ENCODE results near the gene MYOD1. TPM values are rescaled to one million over a fixed set of nuclear protein-coding genes. Genes with fewer than 3 reads are reported as not detected.

Gene MYOD1
- total RNA-seq, 1 experiment from 2014 or later: not detected

GRCh38 chr11:17721242-17721999 lies 2.0 kb downstream of the MYOD1 start:
- H3K4me3 ChIP-seq: no peak overlapping the region
- H3K4me2 ChIP-seq: no peak overlapping the region
- peaks cover 51% of the 10 kb centered on the region for H3K27me3 ChIP-seq (ENCODE audit: insufficient read depth, low read depth)
- DNase-seq: no peak
- H3K36me3 ChIP-seq (ENCODE audit: low read depth): no peaks in the 10 kb centered on the region
- TF ChIP-seq CTCF (conservative IDR thresholded peaks at IDR 0.05) (no peak), EZH2 (IDR thresholded peaks at IDR 0.05; ENCODE audit: low read depth) (no peak)
- no TSS peak for BruUV-seq (replicated peaks)
- intact Hi-C loops (cut with micrococcal nuclease; ENCODE audit: unreplicated experiment): no loop called here
- POLR2A ChIA-PET (ENCODE audit: unreplicated experiment): no interaction called here
- CTCF ChIA-PET: no interaction called here
- no peaks in the 10 kb centered on the region for H3F3A ChIP-seq (ENCODE audit: insufficient read depth, low read depth)
- no peak overlapping the region for H2AFZ ChIP-seq
- H3K9me3 ChIP-seq (ENCODE audit: insufficient read depth, low read depth): no peaks in the 10 kb centered on the region
- H3K9me2 ChIP-seq (ENCODE audit: insufficient read depth): no peaks in the 10 kb centered on the region
- H3K4me1 ChIP-seq (replicated peaks; ENCODE audit: insufficient read depth): no peaks in the 10 kb centered on the region
- H4K20me1 ChIP-seq (ENCODE audit: insufficient read depth): no peaks in the 10 kb centered on the region
- H3K27ac ChIP-seq: no peak overlapping the region
- no peaks in the 10 kb centered on the region for H3K79me2 ChIP-seq (ENCODE audit: low read depth)

GRCh38 chr11:17722000-17722643 lies 2.8 kb downstream of the MYOD1 start:
- Histone ChIP-seq H3K36me3 (ENCODE audit: low read depth) (no peaks in the 10 kb centered on the region), H3K4me2 (no peak overlapping the region), H3K4me1 (replicated peaks; ENCODE audit: insufficient read depth) (no peaks in the 10 kb centered on the region), H4K20me1 (ENCODE audit: insufficient read depth) (no peaks in the 10 kb centered on the region), H3K27ac (no peak overlapping the region), H3K9me2 (ENCODE audit: insufficient read depth) (no peaks in the 10 kb centered on the region), H3K79me2 (ENCODE audit: low read depth) (no peaks in the 10 kb centered on the region), H3F3A (ENCODE audit: insufficient read depth, low read depth) (no peaks in the 10 kb centered on the region), H2AFZ (no peak overlapping the region), H3K9me3 (ENCODE audit: insufficient read depth, low read depth) (no peaks in the 10 kb centered on the region), H3K4me3 (no peak overlapping the region), H3K27me3 (ENCODE audit: insufficient read depth, low read depth) (peaks cover 52% of the 10 kb centered on the region)
- DNase-seq: no peak
- ChIA-PET POLR2A (ENCODE audit: unreplicated experiment) (no interaction called here), CTCF (no interaction called here)
- intact Hi-C loops (cut with micrococcal nuclease; ENCODE audit: unreplicated experiment): no loop called here
- no TSS peak for BruUV-seq (replicated peaks)
- TF ChIP-seq CTCF (conservative IDR thresholded peaks at IDR 0.05) (no peak), EZH2 (IDR thresholded peaks at IDR 0.05; ENCODE audit: low read depth) (no peak)

GRCh38 chr11:17724020-17724908 lies 4.9 kb downstream of the MYOD1 start:
- Histone ChIP-seq H3K27me3 (ENCODE audit: insufficient read depth, low read depth) (peaks cover 56% of the 10 kb centered on the region), H3K9me3 (ENCODE audit: insufficient read depth, low read depth) (no peaks in the 10 kb centered on the region), H3F3A (ENCODE audit: insufficient read depth, low read depth) (no peaks in the 10 kb centered on the region), H2AFZ (no peak overlapping the region), H3K4me2 (no peak overlapping the region), H3K79me2 (ENCODE audit: low read depth) (no peaks in the 10 kb centered on the region), H3K4me3 (no peak overlapping the region), H3K27ac (no peak overlapping the region), H3K4me1 (replicated peaks; ENCODE audit: insufficient read depth) (no peaks in the 10 kb centered on the region), H3K9me2 (ENCODE audit: insufficient read depth) (no peaks in the 10 kb centered on the region), H4K20me1 (ENCODE audit: insufficient read depth) (no peaks in the 10 kb centered on the region), H3K36me3 (ENCODE audit: low read depth) (no peaks in the 10 kb centered on the region)
- ChIA-PET POLR2A (ENCODE audit: unreplicated experiment) (no interaction called here), CTCF (no interaction called here)
- TF ChIP-seq CTCF (conservative IDR thresholded peaks at IDR 0.05) (no peak), EZH2 (IDR thresholded peaks at IDR 0.05; ENCODE audit: low read depth) (no peak)
- DNase-seq: no peak
- intact Hi-C loops (cut with micrococcal nuclease; ENCODE audit: unreplicated experiment): no loop called here
- BruUV-seq (replicated peaks): no TSS peak
